DMS53 (cell line): Measurements from ENCODE around the gene SLC35G1.

Experiments used
- DNase-seq: peaks from one replicate; lab custom pipeline; 2025; lab: John Stamatoyannopoulos, UW

SLC35G1 gene

GRCh38 chr10:93951905-93952304, 58.1 kb downstream of the SLC35G1 start:
- DNase-seq = no peak
